ENCODE data around the gene DPYSL5.
"Not testable (repeated sequence)": the region's sequence is repeated elsewhere in the genome, so short reads cannot be mapped to it uniquely, and the experiment has no call there.

DPYSL5 gene

GRCh38 chr2:26880910-26881435 is 33.0 kb downstream of the DPYSL5 start:
- Histone ChIP-seq H3K27me3 (ENCODE audit: insufficient read depth, low read length) (peaks cover 5% of the 10 kb centered on the region; the same call in 1 of the 2 replicates), H3K27ac (ENCODE audit: low read depth, low read length, poor library complexity, severe bottlenecking) (no peak overlapping the region), H3K4me3 (ENCODE audit: low read depth, low read length, poor library complexity, severe bottlenecking) (no peak overlapping the region), H3K9me3 (ENCODE audit: low read length) (no peaks in the 10 kb centered on the region), H3K4me2 (ENCODE audit: low read length) (no peak overlapping the region), H3K79me2 (ENCODE audit: insufficient read depth, low read length) (no peaks in the 10 kb centered on the region), H3F3A (ENCODE audit: insufficient read depth, low read length) (no peaks in the 10 kb centered on the region), H4K20me1 (ENCODE audit: insufficient read depth, low read length) (no peaks in the 10 kb centered on the region), H3K4me1 (ENCODE audit: insufficient read depth, low read length, severe bottlenecking) (no peaks in the 10 kb centered on the region), H3K36me3 (ENCODE audit: insufficient read depth, low read length) (no peaks in the 10 kb centered on the region), H3K9me2 (ENCODE audit: low read depth, low read length) (no peaks in the 10 kb centered on the region), H2AFZ (ENCODE audit: low read length) (no peak overlapping the region), H3K9ac (ENCODE audit: low read length) (no peak overlapping the region)
- no peak for TF ChIP-seq CTCF (IDR thresholded peaks at IDR 0.05; ENCODE audit: low read length)

GRCh38 chr2:26882220-26882619 is 34.3 kb downstream of the DPYSL5 start:
- H3K4me2 ChIP-seq (ENCODE audit: low read length); H3K36me3 ChIP-seq (ENCODE audit: insufficient read depth, low read length); H3K27me3 ChIP-seq (ENCODE audit: insufficient read depth, low read length); H3K4me3 ChIP-seq (ENCODE audit: low read depth, low read length, poor library complexity, severe bottlenecking); H3K4me1 ChIP-seq (ENCODE audit: insufficient read depth, low read length, severe bottlenecking); H3K9ac ChIP-seq (ENCODE audit: low read length); H2AFZ ChIP-seq (ENCODE audit: low read length); H3K9me3 ChIP-seq (ENCODE audit: low read length); H3K79me2 ChIP-seq (ENCODE audit: insufficient read depth, low read length); H3K27ac ChIP-seq (ENCODE audit: low read depth, low read length, poor library complexity, severe bottlenecking); H3F3A ChIP-seq (ENCODE audit: insufficient read depth, low read length); H3K9me2 ChIP-seq (ENCODE audit: low read depth, low read length); H4K20me1 ChIP-seq (ENCODE audit: insufficient read depth, low read length): not testable (repeated sequence)

GRCh38 chr2:26883956-26884355 is 36.0 kb downstream of the DPYSL5 start:
- Histone ChIP-seq H3K27me3 (ENCODE audit: insufficient read depth, low read length) (peaks cover 5% of the 10 kb centered on the region; the same call in 1 of the 2 replicates), H3K4me3 (ENCODE audit: low read depth, low read length, poor library complexity, severe bottlenecking) (no peak overlapping the region), H3K4me2 (ENCODE audit: low read length) (no peak overlapping the region)

More at GRCh38 chr2:26883956-26884355, 36.0 kb downstream of the DPYSL5 start:
- H3F3A ChIP-seq (ENCODE audit: insufficient read depth, low read length): no peaks in the 10 kb centered on the region
- no peaks in the 10 kb centered on the region for H3K79me2 ChIP-seq (ENCODE audit: insufficient read depth, low read length)
- H3K27ac ChIP-seq (ENCODE audit: low read depth, low read length, poor library complexity, severe bottlenecking): no peak overlapping the region
- H4K20me1 ChIP-seq (ENCODE audit: insufficient read depth, low read length): no peaks in the 10 kb centered on the region
- no peaks in the 10 kb centered on the region for H3K9me3 ChIP-seq (ENCODE audit: low read length)
- no peaks in the 10 kb centered on the region for H3K36me3 ChIP-seq (ENCODE audit: insufficient read depth, low read length)
- no peak overlapping the region for H3K9ac ChIP-seq (ENCODE audit: low read length)
- no peak overlapping the region for H2AFZ ChIP-seq (ENCODE audit: low read length)
- no peak for TF ChIP-seq EZH2 (IDR thresholded peaks at IDR 0.05; ENCODE audit: borderline replicate concordance, low read length)
- no peak for TF ChIP-seq CTCF (IDR thresholded peaks at IDR 0.05; ENCODE audit: low read length)
- no peaks in the 10 kb centered on the region for H3K9me2 ChIP-seq (ENCODE audit: low read depth, low read length)
- H3K4me1 ChIP-seq (ENCODE audit: insufficient read depth, low read length, severe bottlenecking): no peaks in the 10 kb centered on the region
